Heart right ventricle (tissue), 16 donors: ENCODE data around the gene DLGAP1. TPM values are rescaled to one million over a fixed set of nuclear protein-coding genes. Genes with fewer than 3 reads are reported as not detected.

ENCODE experiments used
- ATAC-seq, 8 donors: fragments of 200-7000 bp; cut with Tn5 transposase; one replicate each; pipeline ENCODE4 v1.9.1; 2020; ENCODE audit warnings: mild to moderate bottlenecking in 8 of 8, moderate library complexity in 8 of 8, moderate number of reproducible peaks in 1 of 8
- DNase-seq, 2 donors: peaks; one replicate each; pipeline ENCODE4 v3.0.0-alpha.2; 2020
- H3K27ac ChIP-seq, 10 donors: fragments of 200-600 bp; sonication (generic) in 2 of 10; one replicate each; pipeline versions ENCODE4 v1.5.0 to v1.8.0; 2020 to 2022; ENCODE audit warnings: mild to moderate bottlenecking in 3 of 10
- H3K27me3 ChIP-seq, 7 donors: fragments of 200-600 bp; one replicate each; pipeline ENCODE4 v1.8.0; 2021 to 2022; ENCODE audit warnings: mild to moderate bottlenecking in 2 of 7
- H3K36me3 ChIP-seq, 9 donors: fragments of 200-600 bp; sonication (generic) in 1 of 9; one replicate each; pipeline versions ENCODE4 v1.5.0 to v1.8.0; 2020 to 2022; ENCODE audit warnings: mild to moderate bottlenecking in 2 of 9
- H3K4me1 ChIP-seq, 9 donors: fragments of 200-600 bp; sonication (generic) in 1 of 9; one replicate each; pipeline versions ENCODE4 v1.5.0 to v1.8.0; 2020 to 2022; ENCODE audit warnings: mild to moderate bottlenecking in 4 of 9
- H3K4me3 ChIP-seq, 10 donors: fragments of 200-600 bp; sonication (generic) in 2 of 10; one replicate each; pipeline versions ENCODE4 v1.5.0 to v1.8.0; 2020 to 2022; ENCODE audit warnings: mild to moderate bottlenecking in 7 of 10, moderate library complexity in 2 of 10
- H3K9me3 ChIP-seq, 11 donors: fragments of 200-600 bp in 10 of 11; sonication (generic) in 2 of 11; one replicate each; pipeline versions ENCODE4 v1.5.0 to v1.8.0; 2013 to 2022; ENCODE audit warnings: mild to moderate bottlenecking in 2 of 11, control low read depth in 1 of 11, moderate library complexity in 1 of 11
- CTCF ChIP-seq, 9 donors: fragments of 200-600 bp; sonication (generic) in 2 of 9; IDR thresholded peaks; one replicate each; pipeline versions ENCODE4 v1.5.0 to v1.8.0; 2021 to 2022; ENCODE audit warnings: antibody characterized with exemption in 9 of 9, mild to moderate bottlenecking in 5 of 9, moderate library complexity in 1 of 9
- WGBS, 2 donors: extraction: QIAGEN DNeasy Blood & Tissue Kit; methylation state at CpG; one replicate each; pipeline ENCODE4 v1.1.7; 2013; ENCODE audit warnings: inconsistent platforms in 1 of 2; 5-methylcytosine and 5-hydroxymethylcytosine counted together
- intact Hi-C, 10 donors: fragments of 100-400 bp; cut with DNase I; formaldehyde crosslinking; loops; one replicate each; pipeline versions ENCODE4 v1.11.1 to v1.14.2; 2022
- polyA plus RNA-seq, 2 donors: library from polyadenylated mRNA; stranded (reverse); fragments of 200-250 nt; gene quantifications; one replicate each; pipeline ENCODE4 v1.2.3, GENCODE V29; 2013
- total RNA-seq, 10 donors: library from RNA; stranded (reverse); fragmentation: NEBNext Ultra II Directional in 3 of 10; extraction: Animal tissue kit (Norgen Biotek cat#: 25700) in 3 of 10; gene quantifications; one replicate each; pipeline versions ENCODE4 v1.2.1 to v1.2.4, GENCODE V29; 2021 to 2023
- donor health status: Arrhythmogenic right ventricular cardiomyopathy.
- donor health status: ischemic (EF 13 %, LVEDD 7.1; RV severe dilation, severe dysfunction).
- donor health status: healthy with polysubstance abuse.
- donor health status: DM: no; HTN: yes; CAD: no.
- donor health status: DM: no; HTN: no; CAD: no.
- donor health status: ischemic (EF 25% LVEDD 6.9; RV normal size, moderate dysfunction).
- donor health status: ischemic (EF 25% LVEDD 5.7; RV mildly dilated, moderate dysfunction).
- donor health status: healthy.
- donor health status: DM: yes; HTN: yes; CAD: no.
- donor health status: Ischemic cardiomyopathy.
- donor health status: ischemic (EF 35%, LVEDD 5.7; RV mildly dilated, moderate dysfunction).
- donor health status: nonischemic (EF 11% LVEDD 7.7; RV severe dilation, severe dysfunction).
- donor health status: DM: yes; HTN: yes; CAD: no.
- donor health status: PGD.
- donor health status: ischemic (EF 29% LVEDD 5.4; RV normal size, mild dysfunction).
- donor health status: nonischemic (EF 23%, LVEDD 6.1; RV moderate dilation, normal function).

Gene DLGAP1
- total and polyA plus RNA-seq, 12 donors = 0.07 to 7.2 (median 1.0) TPM; not detected in 2

GRCh38 chr18:4430836-4431235 lies 24.3 kb downstream of the DLGAP1 start:
- Histone ChIP-seq H3K27me3 (peaks cover 0 to 4% (median 0%) of the 10 kb centered on the region in 7 donors), H3K36me3 (no peaks in the 10 kb centered on the region), H3K4me3 (no peak overlapping the region), H3K9me3 (peaks cover 0 to 5% (median 0%) of the 10 kb centered on the region in 11 donors), H3K27ac (no peak overlapping the region), H3K4me1 (no peaks in the 10 kb centered on the region)
- 69 to 79% methylated on average over 5 of the region's 5 CpGs for WGBS, 2 donors
- intact Hi-C loops = no loop called here
- DNase-seq = no peak
- no peak for TF ChIP-seq CTCF (IDR thresholded peaks at IDR 0.05)
- no peak for ATAC-seq

GRCh38 chr18:4417714-4418113 lies 37.4 kb downstream of the DLGAP1 start:
- ATAC-seq (no peak), DNase-seq (no peak)
- no peaks in the 10 kb centered on the region for H3K27me3 ChIP-seq
- peaks cover 0 to 21% (median 0%) of the 10 kb centered on the region in 11 donors for H3K9me3 ChIP-seq
- H3K36me3 ChIP-seq = no peaks in the 10 kb centered on the region
- 68 to 70% methylated on average over 4 of the region's 4 CpGs for WGBS, 2 donors
- H3K4me1 ChIP-seq = no peaks in the 10 kb centered on the region
- no peak overlapping the region for H3K4me3 ChIP-seq
- intact Hi-C loops = loop anchor here in 2 of 10 donors (10.0 kb wide), 2 partner anchors 47 to 63 kb away; no protein-coding TSS in a partner anchor
- H3K27ac ChIP-seq = no peak overlapping the region
- TF ChIP-seq CTCF (IDR thresholded peaks at IDR 0.05) = no peak

GRCh38 chr18:4416976-4417375 lies 38.1 kb downstream of the DLGAP1 start:
- H3K27ac ChIP-seq = no peak overlapping the region
- H3K27me3 ChIP-seq = no peaks in the 10 kb centered on the region
- H3K36me3 ChIP-seq = no peaks in the 10 kb centered on the region
- intact Hi-C loops = loop anchor here in 2 of 10 donors (10.0 kb wide), 2 partner anchors 48 to 62 kb away; no protein-coding TSS in a partner anchor
- H3K9me3 ChIP-seq = peaks cover 0 to 21% (median 0%) of the 10 kb centered on the region in 11 donors
- ATAC-seq (no peak), DNase-seq (no peak)
- WGBS, 2 donors = 74 to 80% methylated on average over 1 of the region's 1 CpG
- H3K4me3 ChIP-seq = no peak overlapping the region
- no peak for TF ChIP-seq CTCF (IDR thresholded peaks at IDR 0.05)
- no peaks in the 10 kb centered on the region for H3K4me1 ChIP-seq

DNA sequence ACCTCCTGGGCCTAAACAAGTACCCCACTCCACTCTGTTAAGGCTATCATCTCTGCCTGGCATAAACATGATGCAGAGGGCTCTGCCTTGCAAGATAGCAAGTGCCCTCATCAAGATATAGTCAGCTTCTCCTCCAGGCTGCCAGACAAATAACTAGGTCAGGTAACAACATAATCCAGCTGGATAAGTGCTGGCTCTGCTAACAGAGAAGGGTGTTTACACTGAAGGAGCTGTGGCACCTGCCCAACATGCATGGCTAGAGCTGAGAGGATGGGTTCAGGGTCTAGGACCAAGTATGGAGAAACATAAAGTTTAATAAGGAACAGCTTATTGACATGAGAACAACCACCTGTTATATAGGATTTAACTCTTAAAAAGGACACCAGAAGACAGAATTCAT lies 42.8 kb downstream of the DLGAP1 start:
- no peaks in the 10 kb centered on the region for H3K27me3 ChIP-seq
- intact Hi-C loops = loop anchor here in 2 of 10 donors (10.0 kb wide), 2 partner anchors 53 to 57 kb away; no protein-coding TSS in a partner anchor
- no peaks in the 10 kb centered on the region for H3K36me3 ChIP-seq
- H3K4me1 ChIP-seq = no peaks in the 10 kb centered on the region
- ATAC-seq = no peak
- no peak for DNase-seq
- H3K9me3 ChIP-seq = no peaks in the 10 kb centered on the region
- TF ChIP-seq CTCF (IDR thresholded peaks at IDR 0.05) = no peak
- H3K27ac ChIP-seq = no peak overlapping the region
- no peak overlapping the region for H3K4me3 ChIP-seq
